BLaER1 treated with 17β-estradiol and CSF1 and Interleukin-3, amounts not matched to agents 10 nM and 100 nM (cell line): ENCODE data around the gene SHFL.

ENCODE experiments used
- H3K27ac ChIP-seq, 11 experiments: shearing (Covaris generic); formaldehyde crosslinking; 2 replicates each; pipeline ENCODE4 v1.8.1; 2022
- H3K27me3 ChIP-seq, 11 experiments: shearing (Covaris generic); formaldehyde crosslinking; 2 replicates each; pipeline ENCODE4 v1.8.1; 2022
- H3K36me3 ChIP-seq, 11 experiments: shearing (Covaris generic); formaldehyde crosslinking; 2 replicates each; pipeline ENCODE4 v1.8.1; 2022
- H3K4me1 ChIP-seq, 10 experiments: shearing (Covaris generic); formaldehyde crosslinking; 2 replicates each; pipeline ENCODE4 v1.8.1; 2022
- H3K4me2 ChIP-seq, 11 experiments: shearing (Covaris generic); formaldehyde crosslinking; 2 replicates each; pipeline ENCODE4 v1.8.1; 2022
- H3K4me3 ChIP-seq, 10 experiments: shearing (Covaris generic); formaldehyde crosslinking; 2 replicates each; pipeline ENCODE4 v1.8.1; 2022
- H3K9ac ChIP-seq, 11 experiments: shearing (Covaris generic); formaldehyde crosslinking; 2 replicates each; pipeline ENCODE4 v1.8.1; 2022
- H3K9me3 ChIP-seq, 11 experiments: shearing (Covaris generic); formaldehyde crosslinking; replicated peaks in 1 of 11; 2 replicates each; pipeline ENCODE4 v1.8.1; 2022
- H4K20me1 ChIP-seq, 11 experiments: shearing (Covaris generic); formaldehyde crosslinking; 2 replicates each; pipeline ENCODE4 v1.8.1; 2022
- Cebpa-rat ChIP-seq, 11 experiments: shearing (Covaris generic); IDR thresholded peaks; 2 replicates each; pipeline ENCODE4 v1.8.1; 2022

SHFL gene

DNA sequence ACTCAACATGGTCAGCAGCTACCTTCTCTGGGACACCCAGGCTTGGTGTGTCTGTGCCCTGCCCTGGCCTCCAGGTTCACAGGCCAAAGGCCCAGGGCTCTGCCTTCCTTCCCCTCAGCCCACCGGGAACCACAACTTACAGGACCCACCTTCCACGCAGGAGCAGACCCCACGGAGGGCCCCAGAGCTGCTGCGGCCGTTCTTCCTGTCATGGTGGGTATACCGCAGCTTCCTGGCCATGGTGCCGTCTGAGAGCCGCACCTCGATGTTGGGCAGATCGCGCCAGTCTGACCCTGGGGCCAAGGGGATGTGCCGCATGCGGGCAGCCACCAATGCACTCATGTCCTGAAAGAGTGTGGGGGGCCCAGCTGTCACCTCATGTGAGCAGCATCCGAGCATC lies 50.8 kb downstream of the SHFL start:
- no peak for TF ChIP-seq Cebpa-rat (IDR thresholded peaks at IDR 0.05)
- peak overlapping the region in 10 of 11 experiments; percentile 15 to 99 (median 75); a peak in 17 of 22 replicates for H3K27ac ChIP-seq
- peak overlapping the region; percentile 69 to 88 (median 79); a peak in 18 of 22 replicates for H3K4me2 ChIP-seq
- H3K4me1 ChIP-seq, result peaks cover 82 to 100% (median 100%) of the 10 kb centered on the region in 10 experiments
- H4K20me1 ChIP-seq, result peaks cover 0 to 54% (median 10%) of the 10 kb centered on the region in 11 experiments; a peak in 13 of 22 replicates
- peak overlapping the region in 7 of 11 experiments; percentile 17 to 74 (median 66); a peak in 8 of 22 replicates for H3K9ac ChIP-seq
- H3K9me3 ChIP-seq, result peaks cover 0 to 11% (median 3%) of the 10 kb centered on the region in 11 experiments; a peak in 9 of 22 replicates
- H3K4me3 ChIP-seq, result no peak overlapping the region
- H3K27me3 ChIP-seq, result no peaks in the 10 kb centered on the region
- H3K36me3 ChIP-seq, result peaks cover 87 to 100% (median 98%) of the 10 kb centered on the region in 11 experiments

DNA sequence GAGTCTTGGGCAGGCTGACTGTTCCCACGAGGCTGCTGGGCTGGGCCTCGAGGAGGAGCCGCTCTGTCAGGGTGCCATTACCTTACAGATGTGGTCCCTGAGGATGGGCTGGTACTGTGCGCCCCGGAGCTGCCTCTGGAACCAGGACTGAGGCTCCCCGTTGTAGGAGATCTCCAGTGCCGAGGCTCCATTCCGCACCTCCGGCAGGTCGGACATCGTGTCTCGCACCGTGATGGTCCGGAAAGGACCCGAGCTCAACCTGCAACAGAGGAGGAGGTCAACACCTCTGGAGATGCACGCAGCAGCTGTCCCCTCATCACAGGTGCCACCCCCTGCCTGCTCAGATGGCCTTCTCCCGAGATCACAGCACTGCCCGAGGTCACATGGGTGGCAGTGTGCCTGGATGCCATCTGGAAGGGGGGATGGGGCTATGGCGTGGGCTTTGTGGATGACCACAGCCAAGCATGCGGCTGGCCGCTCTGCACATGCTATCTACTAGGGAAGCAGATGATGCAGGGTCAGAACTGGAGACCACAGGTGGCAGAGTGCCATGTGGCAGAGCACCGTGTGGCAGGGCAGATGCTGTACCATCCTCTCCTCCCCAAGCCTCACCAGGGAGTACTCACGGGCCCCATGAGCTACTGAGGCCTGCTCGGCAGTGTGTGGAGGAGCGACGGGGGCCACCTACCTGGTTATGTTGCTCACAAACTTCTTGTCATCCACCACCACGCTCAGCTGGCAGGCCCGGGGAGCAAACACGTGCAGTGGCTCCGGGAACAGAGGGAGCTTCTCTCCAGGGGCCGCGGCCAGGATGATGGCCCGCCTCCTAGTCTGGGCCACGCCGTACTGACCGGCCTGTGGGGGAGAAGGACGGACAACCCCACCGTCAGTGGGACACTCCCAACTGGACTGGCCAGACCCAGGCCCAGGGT lies 51.9 kb downstream of the SHFL start:
- no peaks in the 10 kb centered on the region for H3K27me3 ChIP-seq
- peak overlapping the region; percentile 28 to 88 (median 77); a peak in 20 of 22 replicates for H3K4me2 ChIP-seq
- H3K9ac ChIP-seq, result peak overlapping the region in 8 of 11 experiments; percentile 16 to 66 (median 31); a peak in 10 of 22 replicates
- H3K9me3 ChIP-seq, result peaks cover 0 to 1% (median 0%) of the 10 kb centered on the region in 11 experiments; a peak in 3 of 22 replicates
- peak overlapping the region in 9 of 11 experiments; percentile 22 to 99 (median 92); a peak in 16 of 22 replicates for H3K27ac ChIP-seq
- peaks cover 0 to 65% (median 15%) of the 10 kb centered on the region in 11 experiments; a peak in 14 of 22 replicates for H4K20me1 ChIP-seq
- H3K36me3 ChIP-seq, result peaks cover 88 to 100% (median 98%) of the 10 kb centered on the region in 11 experiments
- H3K4me1 ChIP-seq, result peaks cover 71 to 100% (median 98%) of the 10 kb centered on the region in 10 experiments
- TF ChIP-seq Cebpa-rat (IDR thresholded peaks at IDR 0.05), result no peak
- H3K4me3 ChIP-seq, result no peak overlapping the region

DNA sequence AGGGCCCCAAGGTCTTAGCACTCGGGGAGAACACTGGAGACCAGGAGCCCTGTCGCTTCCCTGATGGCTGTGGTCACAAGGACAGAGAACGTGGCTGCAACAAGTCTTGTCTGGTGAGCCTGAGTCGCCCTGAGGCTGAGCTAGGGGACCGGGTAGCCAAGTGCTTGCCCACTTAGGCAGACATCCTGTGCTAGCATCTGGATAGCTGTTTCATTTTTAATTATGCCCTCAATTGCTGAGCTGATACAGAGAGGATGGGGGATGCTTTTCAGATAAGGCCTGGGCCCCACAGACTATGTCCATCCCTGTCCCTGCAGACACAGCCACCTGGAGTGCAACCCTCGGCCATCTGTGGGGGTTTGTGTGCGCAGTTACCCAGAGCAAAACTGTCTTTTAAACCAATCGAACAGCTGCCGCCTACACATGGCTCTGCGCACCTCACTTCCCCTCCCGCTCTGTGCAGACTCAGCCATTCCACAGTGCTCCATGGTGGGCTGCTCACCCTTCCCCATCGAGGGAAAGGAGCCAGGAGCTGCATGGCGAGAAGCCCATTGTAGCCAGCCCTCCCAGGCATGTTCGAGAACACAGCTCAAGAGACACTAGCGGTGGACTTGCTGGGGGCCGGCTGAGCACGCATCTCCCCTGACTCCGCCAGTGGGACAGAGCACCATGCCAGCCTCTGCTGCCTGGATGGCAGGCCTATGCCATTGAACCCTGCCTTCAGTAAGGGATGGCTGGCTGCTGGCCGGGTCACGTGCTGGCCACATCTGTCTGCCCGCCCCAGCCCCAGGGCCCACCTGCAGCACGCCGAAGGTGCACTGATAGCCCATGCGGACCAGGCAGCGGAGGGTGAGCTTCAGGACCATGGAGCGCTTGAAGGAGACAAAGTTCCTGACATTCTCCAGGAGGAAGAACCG lies 53.0 kb downstream of the SHFL start:
- TF ChIP-seq Cebpa-rat (IDR thresholded peaks at IDR 0.05), result no peak
- Histone ChIP-seq H4K20me1 (peaks cover 0 to 67% (median 15%) of the 10 kb centered on the region in 11 experiments; a peak in 14 of 22 replicates), H3K9ac (peak overlapping the region in 9 of 11 experiments; percentile 28 to 64 (median 44); a peak in 15 of 22 replicates), H3K4me2 (peak overlapping the region; percentile 28 to 88 (median 77)), H3K27ac (peak overlapping the region in 9 of 11 experiments; percentile 25 to 95 (median 64); a peak in 16 of 22 replicates), H3K4me3 (no peak overlapping the region), H3K27me3 (no peaks in the 10 kb centered on the region), H3K9me3 (no peaks in the 10 kb centered on the region), H3K36me3 (peaks cover 94 to 100% (median 99%) of the 10 kb centered on the region in 11 experiments), H3K4me1 (peaks cover 66 to 92% (median 86%) of the 10 kb centered on the region in 10 experiments)

DNA sequence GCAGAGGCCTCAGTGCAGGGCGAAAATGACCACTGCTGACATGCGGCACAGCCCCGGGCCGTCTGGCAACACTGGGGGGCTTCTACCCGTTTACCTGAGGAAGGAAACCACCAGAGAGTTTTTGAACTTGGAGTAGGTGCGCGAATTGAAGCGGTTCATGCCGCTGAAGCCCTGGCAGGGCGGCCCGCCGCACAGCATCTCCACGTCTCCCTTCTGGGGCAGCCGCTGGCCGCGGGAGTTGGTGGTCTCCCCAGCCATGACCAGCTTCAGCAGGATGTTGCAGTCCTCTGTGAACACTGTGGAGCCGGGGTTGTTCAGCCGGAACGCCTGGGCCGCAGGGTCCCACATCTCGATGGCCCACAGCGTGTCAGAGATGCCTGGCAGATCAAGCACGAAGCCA lies 53.8 kb downstream of the SHFL start:
- H4K20me1 ChIP-seq, result peaks cover 0 to 72% (median 15%) of the 10 kb centered on the region in 11 experiments; a peak in 14 of 22 replicates

DNA sequence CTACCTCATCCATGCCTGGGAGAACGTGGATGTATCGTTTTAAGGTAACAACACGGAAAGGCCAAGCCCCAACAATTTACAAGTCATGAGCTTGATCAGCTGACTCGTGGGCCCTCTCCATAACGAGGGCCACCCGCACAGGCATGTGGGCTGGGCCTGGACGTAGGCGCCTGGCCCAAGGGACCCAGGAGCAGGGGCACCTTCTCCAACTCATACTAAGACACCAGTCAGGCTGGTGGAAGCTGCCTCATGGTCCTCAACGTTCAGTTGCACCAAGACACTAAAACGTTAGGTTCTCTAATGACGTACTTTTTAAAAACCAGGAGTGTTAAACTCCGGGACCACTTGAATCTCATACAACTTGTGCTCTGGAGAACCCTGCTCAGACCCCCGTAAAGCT lies 55.4 kb downstream of the SHFL start:
- TF ChIP-seq Cebpa-rat (IDR thresholded peaks at IDR 0.05), result no peak
- Histone ChIP-seq H4K20me1 (peaks cover 0 to 67% (median 26%) of the 10 kb centered on the region in 11 experiments; a peak in 14 of 22 replicates), H3K27ac (no peak overlapping the region), H3K27me3 (no peaks in the 10 kb centered on the region), H3K9me3 (no peaks in the 10 kb centered on the region), H3K4me2 (peak overlapping the region in 6 of 11 experiments; percentile 6 to 88 (median 76); a peak in 8 of 22 replicates), H3K4me3 (no peak overlapping the region), H3K36me3 (peaks cover 98 to 100% (median 100%) of the 10 kb centered on the region in 11 experiments), H3K9ac (0 out of 22 replicates have a peak overlapping the region, but pooled peaks of 1 of the 11 experiments have one; percentile 14), H3K4me1 (peaks cover 58 to 68% (median 63%) of the 10 kb centered on the region in 10 experiments)

More for the DNA sequence above, 53.8 kb downstream of the SHFL start:
- peak overlapping the region in 10 of 11 experiments; percentile 28 to 64 (median 44); a peak in 16 of 22 replicates for H3K9ac ChIP-seq
- H3K4me1 ChIP-seq, result peaks cover 66 to 84% (median 78%) of the 10 kb centered on the region in 10 experiments
- H3K27ac ChIP-seq, result peak overlapping the region in 9 of 11 experiments; percentile 25 to 95 (median 62); a peak in 17 of 22 replicates
- H3K27me3 ChIP-seq, result no peaks in the 10 kb centered on the region
- H3K4me3 ChIP-seq, result no peak overlapping the region
- peak overlapping the region; percentile 28 to 88 (median 77) for H3K4me2 ChIP-seq
- no peak for TF ChIP-seq Cebpa-rat (IDR thresholded peaks at IDR 0.05)
- peaks cover 97 to 100% (median 100%) of the 10 kb centered on the region in 11 experiments for H3K36me3 ChIP-seq
- H3K9me3 ChIP-seq, result no peaks in the 10 kb centered on the region

DNA sequence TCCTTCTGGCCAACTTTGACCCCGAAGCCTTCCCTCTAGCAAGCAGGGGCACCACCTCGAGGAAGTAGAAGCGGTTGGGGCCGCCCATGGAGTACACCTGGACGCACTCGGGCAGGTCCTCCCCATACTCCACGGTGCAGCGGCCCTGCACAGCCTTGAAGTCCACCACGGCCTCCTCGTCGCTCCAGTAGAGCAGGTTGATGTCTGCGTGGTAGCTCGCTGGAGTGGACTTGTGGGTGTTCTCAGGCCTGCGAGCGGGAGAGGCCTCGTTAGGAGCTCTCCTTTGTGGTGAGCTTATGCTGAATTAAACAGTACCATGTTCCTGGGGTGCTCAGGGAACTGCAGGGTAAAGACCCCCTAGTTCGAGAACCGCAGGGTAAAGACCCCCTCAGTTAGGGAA lies 55.9 kb downstream of the SHFL start:
- peaks cover 53 to 63% (median 58%) of the 10 kb centered on the region in 10 experiments for H3K4me1 ChIP-seq
- H3K27me3 ChIP-seq, result no peaks in the 10 kb centered on the region
- no peak overlapping the region for H3K4me3 ChIP-seq
- H3K9me3 ChIP-seq, result no peaks in the 10 kb centered on the region
- peak overlapping the region in 5 of 11 experiments; percentile 6 to 88 (median 77); a peak in 3 of 22 replicates for H3K4me2 ChIP-seq
- peaks cover 0 to 66% (median 26%) of the 10 kb centered on the region in 11 experiments; a peak in 14 of 22 replicates for H4K20me1 ChIP-seq
- no peak for TF ChIP-seq Cebpa-rat (IDR thresholded peaks at IDR 0.05)
- no peak overlapping the region for H3K9ac ChIP-seq
- peaks cover 98 to 100% (median 100%) of the 10 kb centered on the region in 11 experiments for H3K36me3 ChIP-seq
- no peak overlapping the region for H3K27ac ChIP-seq
